ENCODE measurements around the gene LIMCH1.

The LIMCH1 gene

DNA sequence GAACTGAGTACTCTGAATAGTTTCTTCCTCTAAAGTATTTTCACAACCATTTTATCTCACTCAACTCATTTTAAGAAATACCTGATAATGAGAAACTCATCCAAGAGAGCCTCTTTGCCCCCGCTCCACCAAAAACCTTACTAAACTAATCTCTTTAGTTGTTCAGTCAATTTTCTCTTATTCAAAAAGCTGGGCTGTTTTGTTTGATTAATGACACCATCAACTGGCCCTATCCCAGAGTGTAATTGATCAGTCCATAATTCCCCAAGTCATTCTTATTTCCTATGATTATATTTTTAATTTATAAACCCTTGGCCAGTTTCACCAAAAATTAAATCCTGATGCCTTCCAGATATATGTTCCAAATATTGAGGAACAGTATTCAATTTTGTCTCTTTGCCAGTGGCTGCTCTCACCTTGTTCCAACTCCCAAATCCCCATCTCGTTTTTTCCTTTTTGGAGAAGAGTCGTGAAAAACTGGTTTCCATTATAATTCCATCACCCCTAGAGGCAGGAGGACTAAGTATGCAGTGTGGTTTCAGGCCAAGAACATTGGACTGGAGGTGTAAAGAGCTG, 10.4 kb downstream of the LIMCH1 start:
- Histone ChIP-seq H3K9me3 (ENCODE audit: control insufficient read depth, insufficient read depth, low read length) (no peaks in the 10 kb centered on the region), H3K4me1 (ENCODE audit: control insufficient read depth, insufficient read depth, low read length) (no peaks in the 10 kb centered on the region), H3K9ac (ENCODE audit: low read depth, low read length) (no peak overlapping the region), H3K36me3 (ENCODE audit: control insufficient read depth, insufficient read depth, low read length) (no peaks in the 10 kb centered on the region), H3K27me3 (ENCODE audit: control insufficient read depth, insufficient read depth, low read length) (no peaks in the 10 kb centered on the region), H3K4me3 (ENCODE audit: low read depth, low read length) (no peak overlapping the region)

DNA sequence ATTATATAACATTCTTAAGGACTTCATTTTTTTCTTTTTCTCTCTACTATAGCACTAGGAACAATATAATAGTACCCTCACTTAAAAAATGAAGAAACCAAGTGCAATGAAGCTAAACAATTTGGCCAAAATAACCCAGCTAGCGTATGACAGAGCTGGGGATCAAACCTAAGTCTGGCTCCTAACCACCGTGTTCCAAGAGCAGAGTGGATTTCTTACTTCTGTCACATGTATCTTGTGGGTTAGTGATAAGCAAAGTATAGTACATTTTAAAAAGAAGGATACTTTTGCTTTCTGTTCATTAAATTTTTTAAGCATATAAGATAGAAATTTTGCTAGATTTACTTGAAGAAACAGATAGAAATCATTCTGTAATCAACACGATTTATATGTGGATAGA, 11.5 kb downstream of the LIMCH1 start:
- H3K9ac ChIP-seq (ENCODE audit: low read depth, low read length), result no peak overlapping the region
- no peaks in the 10 kb centered on the region for H3K4me1 ChIP-seq (ENCODE audit: control insufficient read depth, insufficient read depth, low read length)
- no peaks in the 10 kb centered on the region for H3K9me3 ChIP-seq (ENCODE audit: control insufficient read depth, insufficient read depth, low read length)
- H3K4me3 ChIP-seq (ENCODE audit: low read depth, low read length), result no peak overlapping the region
- H3K36me3 ChIP-seq (ENCODE audit: control insufficient read depth, insufficient read depth, low read length), result no peaks in the 10 kb centered on the region
- H3K27me3 ChIP-seq (ENCODE audit: control insufficient read depth, insufficient read depth, low read length), result no peaks in the 10 kb centered on the region

DNA sequence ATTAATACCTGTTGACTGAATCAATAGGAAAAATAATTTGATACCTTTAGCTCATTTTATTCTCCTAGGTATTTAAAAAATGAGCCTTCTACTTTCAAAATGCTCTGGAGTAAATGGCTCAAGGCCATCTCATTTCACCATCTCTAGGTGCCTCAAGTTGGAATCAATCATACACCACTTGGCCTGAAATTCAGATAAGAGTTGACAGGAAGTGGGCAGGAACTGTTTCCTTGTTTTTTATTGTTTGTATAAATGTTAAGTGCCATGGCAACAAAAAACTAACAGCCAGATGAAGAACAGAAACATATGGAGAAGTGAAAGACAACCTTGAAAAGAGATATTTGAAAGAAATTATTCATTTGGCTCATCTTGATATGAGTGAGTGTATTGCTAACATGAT, 12.4 kb downstream of the LIMCH1 start:
- Histone ChIP-seq H3K4me1 (ENCODE audit: control insufficient read depth, insufficient read depth, low read length) (no peaks in the 10 kb centered on the region), H3K36me3 (ENCODE audit: control insufficient read depth, insufficient read depth, low read length) (no peaks in the 10 kb centered on the region), H3K27me3 (ENCODE audit: control insufficient read depth, insufficient read depth, low read length) (no peaks in the 10 kb centered on the region), H3K9me3 (ENCODE audit: control insufficient read depth, insufficient read depth, low read length) (no peaks in the 10 kb centered on the region), H3K9ac (ENCODE audit: low read depth, low read length) (no peak overlapping the region), H3K4me3 (ENCODE audit: low read depth, low read length) (no peak overlapping the region)

DNA sequence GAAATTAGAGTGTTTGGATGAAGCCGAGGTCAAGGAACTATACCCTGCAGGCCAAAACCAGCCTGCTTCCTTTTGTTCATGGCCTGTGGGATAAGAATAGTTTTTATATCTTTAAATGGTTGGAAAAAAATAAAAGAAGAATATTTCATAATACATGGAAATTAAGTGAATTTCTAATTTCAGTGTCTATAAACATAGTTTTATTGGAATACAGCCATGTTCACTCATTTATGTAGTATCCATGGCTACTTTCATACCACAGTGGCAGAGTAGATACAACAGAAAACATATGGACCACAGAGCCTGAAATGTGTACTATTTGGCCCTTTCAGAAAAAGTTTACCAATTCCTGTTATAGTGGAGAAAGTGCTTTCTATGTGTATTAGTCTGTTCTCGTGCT, 13.6 kb downstream of the LIMCH1 start:
- Histone ChIP-seq H3K4me3 (ENCODE audit: low read depth, low read length) (no peak overlapping the region), H3K36me3 (ENCODE audit: control insufficient read depth, insufficient read depth, low read length) (no peaks in the 10 kb centered on the region), H3K27me3 (ENCODE audit: control insufficient read depth, insufficient read depth, low read length) (no peaks in the 10 kb centered on the region), H3K9ac (ENCODE audit: low read depth, low read length) (no peak overlapping the region), H3K9me3 (ENCODE audit: control insufficient read depth, insufficient read depth, low read length) (no peaks in the 10 kb centered on the region), H3K4me1 (ENCODE audit: control insufficient read depth, insufficient read depth, low read length) (no peaks in the 10 kb centered on the region)

DNA sequence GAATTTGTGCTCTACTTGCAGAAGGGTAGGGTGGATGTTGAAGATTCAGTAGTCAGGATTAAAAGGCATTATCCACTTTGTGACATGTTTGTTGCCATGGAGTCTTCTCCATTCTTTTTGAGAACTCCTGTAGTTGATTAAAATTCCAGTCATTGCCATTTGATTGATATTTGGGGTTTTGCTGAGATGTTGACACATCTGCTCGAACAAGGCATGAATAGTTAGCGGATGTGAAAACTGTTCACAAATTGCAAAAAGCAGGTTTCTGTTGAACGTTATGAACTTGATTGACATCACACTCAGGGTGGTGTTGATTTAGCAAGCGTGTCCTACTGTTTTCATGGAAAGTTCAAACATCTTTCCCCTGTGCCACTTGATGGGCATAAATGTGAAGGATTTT, 16.9 kb downstream of the LIMCH1 start:
- Histone ChIP-seq H3K36me3 (ENCODE audit: control insufficient read depth, insufficient read depth, low read length) (no peaks in the 10 kb centered on the region), H3K4me1 (ENCODE audit: control insufficient read depth, insufficient read depth, low read length) (no peaks in the 10 kb centered on the region), H3K4me3 (ENCODE audit: low read depth, low read length) (no peak overlapping the region), H3K9ac (ENCODE audit: low read depth, low read length) (no peak overlapping the region), H3K9me3 (ENCODE audit: control insufficient read depth, insufficient read depth, low read length) (no peaks in the 10 kb centered on the region), H3K27me3 (ENCODE audit: control insufficient read depth, insufficient read depth, low read length) (no peaks in the 10 kb centered on the region)

DNA sequence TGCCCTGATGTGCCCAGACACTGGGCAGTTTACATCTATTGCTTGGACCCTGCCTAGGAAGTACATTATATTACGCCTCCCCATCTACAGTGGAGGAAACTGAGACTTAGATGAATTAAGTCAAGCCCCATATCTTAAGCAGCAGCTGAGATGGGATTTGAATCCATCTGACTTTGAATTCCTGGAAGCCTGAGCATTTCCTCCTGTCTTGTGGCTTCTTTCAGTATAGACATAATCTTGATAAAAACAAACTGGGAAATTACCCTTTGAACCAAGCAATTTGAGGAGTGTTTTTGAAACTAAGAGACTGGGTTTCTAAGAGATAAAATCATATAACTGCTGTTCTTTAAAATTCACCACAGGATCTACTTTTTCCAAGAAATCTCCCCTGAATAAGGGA, 18.6 kb downstream of the LIMCH1 start:
- Histone ChIP-seq H3K27me3 (ENCODE audit: control insufficient read depth, insufficient read depth, low read length) (no peaks in the 10 kb centered on the region), H3K36me3 (ENCODE audit: control insufficient read depth, insufficient read depth, low read length) (no peaks in the 10 kb centered on the region), H3K4me1 (ENCODE audit: control insufficient read depth, insufficient read depth, low read length) (no peaks in the 10 kb centered on the region), H3K9me3 (ENCODE audit: control insufficient read depth, insufficient read depth, low read length) (no peaks in the 10 kb centered on the region), H3K9ac (ENCODE audit: low read depth, low read length) (no peak overlapping the region), H3K4me3 (ENCODE audit: low read depth, low read length) (no peak overlapping the region)

DNA sequence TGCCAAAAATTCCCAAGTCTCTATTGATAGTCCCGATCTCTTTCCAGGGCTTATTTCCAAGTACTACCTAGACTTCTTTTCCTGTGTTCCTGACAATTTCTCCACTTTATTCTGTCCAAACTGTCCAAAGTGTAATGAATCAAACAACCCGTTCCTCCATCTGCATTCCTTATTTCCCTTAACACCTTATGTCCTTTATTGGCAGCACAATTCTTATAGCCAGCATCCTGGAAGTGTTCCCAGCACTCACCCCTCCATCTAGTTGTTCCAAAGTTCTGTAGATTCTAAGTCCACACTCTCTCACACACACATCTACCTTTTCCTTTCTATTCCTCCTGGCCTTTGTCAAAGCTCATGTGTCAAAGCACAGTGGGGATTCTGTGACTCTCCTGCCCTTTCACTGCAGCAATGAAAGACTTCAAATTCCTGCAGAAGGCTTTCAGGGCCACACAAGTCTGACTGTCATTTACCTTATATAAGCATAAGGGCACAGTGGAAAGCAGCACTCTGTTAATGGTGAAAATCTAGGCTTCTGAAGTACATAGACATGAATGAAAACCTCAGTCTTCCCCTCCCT, 22.1 kb downstream of the LIMCH1 start:
- Histone ChIP-seq H3K36me3 (ENCODE audit: control insufficient read depth, insufficient read depth, low read length) (no peaks in the 10 kb centered on the region), H3K9ac (ENCODE audit: low read depth, low read length) (no peak overlapping the region), H3K27me3 (ENCODE audit: control insufficient read depth, insufficient read depth, low read length) (no peaks in the 10 kb centered on the region), H3K9me3 (ENCODE audit: control insufficient read depth, insufficient read depth, low read length) (no peaks in the 10 kb centered on the region), H3K4me3 (ENCODE audit: low read depth, low read length) (no peak overlapping the region), H3K4me1 (ENCODE audit: control insufficient read depth, insufficient read depth, low read length) (no peaks in the 10 kb centered on the region)

DNA sequence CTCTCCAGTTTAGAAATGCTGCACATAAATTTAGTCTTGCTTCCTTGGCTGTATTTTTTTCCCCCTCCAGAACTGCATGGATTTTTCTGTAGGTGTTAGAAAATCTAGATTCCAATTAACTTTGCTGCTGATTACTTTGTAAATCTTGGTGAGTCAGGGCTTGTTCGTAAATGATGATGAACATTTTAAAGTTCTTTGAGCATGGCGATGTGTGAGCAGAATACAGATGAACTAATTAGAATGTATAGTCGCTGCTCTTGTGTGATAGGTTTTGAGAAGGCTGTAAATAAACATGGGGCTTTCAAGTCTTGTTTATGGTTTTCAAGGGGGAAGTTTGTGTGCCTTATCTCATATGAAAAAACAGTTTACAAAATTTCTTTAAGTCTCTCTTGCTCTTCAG, 23.3 kb downstream of the LIMCH1 start:
- Histone ChIP-seq H3K27me3 (ENCODE audit: control insufficient read depth, insufficient read depth, low read length) (no peaks in the 10 kb centered on the region), H3K4me1 (ENCODE audit: control insufficient read depth, insufficient read depth, low read length) (no peaks in the 10 kb centered on the region), H3K4me3 (ENCODE audit: low read depth, low read length) (no peak overlapping the region), H3K36me3 (ENCODE audit: control insufficient read depth, insufficient read depth, low read length) (no peaks in the 10 kb centered on the region), H3K9ac (ENCODE audit: low read depth, low read length) (no peak overlapping the region), H3K9me3 (ENCODE audit: control insufficient read depth, insufficient read depth, low read length) (no peaks in the 10 kb centered on the region)

DNA sequence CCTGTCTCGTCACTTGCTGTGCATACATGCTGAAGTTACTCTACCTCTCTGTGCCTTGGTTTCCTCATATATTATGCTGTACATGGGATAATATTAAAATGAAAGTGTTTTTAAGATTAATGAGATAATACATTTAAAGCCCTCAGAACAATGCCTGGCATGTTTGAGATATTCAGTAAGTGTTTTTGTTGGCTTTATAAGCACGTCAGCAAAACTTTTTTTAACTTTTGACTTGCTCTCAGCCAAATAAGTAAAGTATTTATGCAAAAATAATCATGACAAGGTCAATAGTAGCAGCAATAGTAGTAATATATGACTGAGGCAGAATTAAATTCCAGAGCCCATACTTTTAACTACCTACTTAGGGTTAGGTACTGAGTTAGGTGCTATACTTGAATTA, 29.2 kb downstream of the LIMCH1 start:
- H3K9ac ChIP-seq (ENCODE audit: low read depth, low read length), result no peak overlapping the region
- H3K9me3 ChIP-seq (ENCODE audit: control insufficient read depth, insufficient read depth, low read length), result no peaks in the 10 kb centered on the region
- H3K4me1 ChIP-seq (ENCODE audit: control insufficient read depth, insufficient read depth, low read length), result no peaks in the 10 kb centered on the region
- H3K36me3 ChIP-seq (ENCODE audit: control insufficient read depth, insufficient read depth, low read length), result no peaks in the 10 kb centered on the region
- no peaks in the 10 kb centered on the region for H3K27me3 ChIP-seq (ENCODE audit: control insufficient read depth, insufficient read depth, low read length)
- H3K4me3 ChIP-seq (ENCODE audit: low read depth, low read length), result no peak overlapping the region

DNA sequence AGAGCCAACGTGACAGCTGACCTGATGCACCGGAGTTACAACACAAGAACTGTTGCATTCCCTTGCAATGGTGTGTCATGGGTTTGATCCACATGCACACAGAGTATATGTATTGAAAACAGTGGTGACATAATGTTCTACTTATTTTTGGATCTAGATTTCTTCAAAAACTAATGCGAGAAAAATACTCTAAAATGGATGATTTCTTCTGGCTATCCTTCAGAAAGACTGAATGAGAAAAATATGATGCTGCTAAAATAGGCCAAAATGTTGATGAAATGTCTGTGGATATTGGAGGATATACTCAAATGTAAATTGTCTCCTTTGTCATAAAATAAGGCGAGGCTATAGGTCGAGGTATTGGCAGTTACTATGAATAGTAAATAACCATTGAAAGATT, 30.4 kb downstream of the LIMCH1 start:
- Histone ChIP-seq H3K4me3 (ENCODE audit: low read depth, low read length) (no peak overlapping the region), H3K4me1 (ENCODE audit: control insufficient read depth, insufficient read depth, low read length) (no peaks in the 10 kb centered on the region), H3K9ac (ENCODE audit: low read depth, low read length) (no peak overlapping the region), H3K9me3 (ENCODE audit: control insufficient read depth, insufficient read depth, low read length) (no peaks in the 10 kb centered on the region), H3K27me3 (ENCODE audit: control insufficient read depth, insufficient read depth, low read length) (no peaks in the 10 kb centered on the region), H3K36me3 (ENCODE audit: control insufficient read depth, insufficient read depth, low read length) (no peaks in the 10 kb centered on the region)

DNA sequence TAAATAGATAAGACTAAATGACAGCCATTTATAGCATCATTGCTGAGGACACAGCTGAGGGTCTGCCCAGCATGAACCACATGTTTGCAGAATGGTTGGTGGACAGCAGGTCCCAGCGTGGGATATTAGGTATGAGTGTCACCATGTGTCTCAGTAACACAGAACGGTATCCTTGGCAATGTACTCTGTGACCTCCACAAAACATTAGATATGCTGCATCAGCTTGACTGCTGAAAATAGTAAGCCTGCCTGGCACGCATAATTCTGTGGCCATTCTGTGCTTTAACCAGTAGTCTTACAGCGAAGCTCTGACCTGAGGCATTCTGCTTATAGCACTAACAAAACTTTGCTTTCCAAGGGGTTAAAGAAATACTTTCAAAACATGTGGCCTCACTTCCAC, 32.0 kb downstream of the LIMCH1 start:
- no peaks in the 10 kb centered on the region for H3K27me3 ChIP-seq (ENCODE audit: control insufficient read depth, insufficient read depth, low read length)
- H3K4me1 ChIP-seq (ENCODE audit: control insufficient read depth, insufficient read depth, low read length), result no peaks in the 10 kb centered on the region
- H3K9ac ChIP-seq (ENCODE audit: low read depth, low read length), result no peak overlapping the region
- no peaks in the 10 kb centered on the region for H3K9me3 ChIP-seq (ENCODE audit: control insufficient read depth, insufficient read depth, low read length)
- no peak overlapping the region for H3K4me3 ChIP-seq (ENCODE audit: low read depth, low read length)
- no peaks in the 10 kb centered on the region for H3K36me3 ChIP-seq (ENCODE audit: control insufficient read depth, insufficient read depth, low read length)

DNA sequence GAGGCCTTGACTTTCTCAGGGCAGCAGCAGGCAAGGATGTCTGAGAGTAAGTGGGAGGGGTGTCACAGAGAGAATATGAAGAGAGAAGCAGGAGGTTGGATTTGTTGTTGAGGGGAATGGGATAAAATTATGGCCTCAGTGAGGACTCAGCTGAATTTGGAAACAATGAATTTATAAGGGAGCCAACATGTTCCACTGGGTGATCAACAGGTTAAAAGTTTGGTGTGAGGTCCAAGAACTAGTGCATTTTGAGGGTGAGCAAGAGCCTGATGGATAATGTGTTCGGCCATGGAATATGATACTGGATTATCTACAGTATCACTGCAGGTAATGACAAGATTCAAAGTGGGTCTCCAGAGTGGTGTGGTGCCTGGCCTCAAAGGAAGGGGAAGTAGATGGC, 33.5 kb downstream of the LIMCH1 start:
- no peaks in the 10 kb centered on the region for H3K4me1 ChIP-seq (ENCODE audit: control insufficient read depth, insufficient read depth, low read length)
- H3K9ac ChIP-seq (ENCODE audit: low read depth, low read length), result no peak overlapping the region
- no peaks in the 10 kb centered on the region for H3K27me3 ChIP-seq (ENCODE audit: control insufficient read depth, insufficient read depth, low read length)
- no peak overlapping the region for H3K4me3 ChIP-seq (ENCODE audit: low read depth, low read length)
- H3K36me3 ChIP-seq (ENCODE audit: control insufficient read depth, insufficient read depth, low read length), result no peaks in the 10 kb centered on the region
- H3K9me3 ChIP-seq (ENCODE audit: control insufficient read depth, insufficient read depth, low read length), result no peaks in the 10 kb centered on the region

Data from iPS-15b (cell line).